T-helper 1 cell treated with Interleukin-12 subunit alpha and Interleukin-12 subunit beta and Interleukin-4 antibody, amounts not matched to agents 30 ng/mL and 1 ng/mL, for 36 hours (primary cell): ENCODE measurements around the gene DRC3. TPM values are rescaled to one million over a fixed set of nuclear protein-coding genes. Genes with fewer than 3 reads are reported as not detected.
"Not testable (repeated sequence)": the region's sequence is repeated elsewhere in the genome, so short reads cannot be mapped to it uniquely, and the experiment has no call there.

Experiments
- intact Hi-C: fragments of 100-400 bp; cut with micrococcal nuclease; formaldehyde crosslinking; loops from one replicate; pipeline ENCODE4 v1.15.1; 2024
- total RNA-seq: library from RNA; stranded (reverse); gene quantifications from 2 replicates; pipeline ENCODE4 v1.2.3, GENCODE V29; 2022

DRC3 gene
- 0.37 TPM in 1 of 2 replicates, not detected in the other for total RNA-seq

- intact Hi-C loops, result loop anchor here (1.0 to 10.0 kb wide), 20 partner anchors 14 to 768 kb away; partner anchors contain the start of genes ALKBH5, ATPAF2, COPS3 and DRG2
These were observed at the start of gene DRC3, which contains the start of gene TOM1L2 for GRCh38 chr17:17972126-17972951. TSS of gene DRC3 (plus strand) at chr17:17972862. CDS start at chr17:17977599, 4,737 bp downstream. TSS of gene TOM1L2 (minus strand) at chr17:17972400. CDS start at chr17:17972313, 87 bp downstream.

GRCh38 chr17:17924131-17924856 lies 48.4 kb upstream of the DRC3 start:
- intact Hi-C loops, result no loop called here

DNA sequence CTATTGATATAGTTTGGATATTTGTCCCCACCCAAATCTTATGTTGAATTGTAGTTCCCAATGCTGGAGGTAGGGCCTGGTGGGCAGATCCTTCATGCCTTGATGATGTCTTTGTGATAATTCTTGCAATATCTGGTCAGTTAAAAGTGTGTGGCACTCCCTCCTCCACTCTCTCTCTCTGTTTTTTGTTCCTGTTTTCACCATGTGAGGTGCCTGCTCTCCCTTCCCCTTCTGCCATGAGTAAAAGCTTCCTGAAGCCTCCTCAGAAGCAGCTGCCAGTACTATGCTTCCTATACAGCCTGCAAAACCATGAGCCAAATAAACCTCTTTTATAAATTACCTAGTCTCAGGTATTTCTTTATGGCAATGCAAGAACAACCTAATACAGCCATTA lies 47.8 kb upstream of the DRC3 start:
- intact Hi-C loops, result no loop called here

DNA sequence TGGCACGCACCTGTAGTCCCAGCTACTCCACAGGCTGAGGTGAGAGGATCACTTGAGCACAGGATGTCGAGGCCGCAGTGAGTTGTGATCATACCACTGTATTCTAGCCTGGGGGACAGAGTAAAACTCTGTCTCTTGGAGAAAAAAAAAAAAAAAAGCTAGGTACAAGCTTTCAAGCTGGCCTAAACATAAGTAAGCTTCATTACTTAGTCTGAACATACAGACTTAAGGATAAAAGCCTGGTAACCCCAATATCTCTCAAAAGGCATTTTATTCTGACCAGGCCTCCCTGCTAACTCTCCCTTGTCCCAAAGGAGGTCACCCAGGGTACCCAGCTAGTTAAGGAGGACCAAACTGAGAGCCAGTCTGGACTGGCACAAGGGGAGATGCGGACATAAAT lies 46.6 kb upstream of the DRC3 start:
- intact Hi-C loops, result no loop called here

GRCh38 chr17:17926840-17927449 lies 45.7 kb upstream of the DRC3 start:
- intact Hi-C loops, result no loop called here

- intact Hi-C loops, result no loop called here
These were observed 44.0 kb upstream of the DRC3 start for GRCh38 chr17:17928398-17929287.

DNA sequence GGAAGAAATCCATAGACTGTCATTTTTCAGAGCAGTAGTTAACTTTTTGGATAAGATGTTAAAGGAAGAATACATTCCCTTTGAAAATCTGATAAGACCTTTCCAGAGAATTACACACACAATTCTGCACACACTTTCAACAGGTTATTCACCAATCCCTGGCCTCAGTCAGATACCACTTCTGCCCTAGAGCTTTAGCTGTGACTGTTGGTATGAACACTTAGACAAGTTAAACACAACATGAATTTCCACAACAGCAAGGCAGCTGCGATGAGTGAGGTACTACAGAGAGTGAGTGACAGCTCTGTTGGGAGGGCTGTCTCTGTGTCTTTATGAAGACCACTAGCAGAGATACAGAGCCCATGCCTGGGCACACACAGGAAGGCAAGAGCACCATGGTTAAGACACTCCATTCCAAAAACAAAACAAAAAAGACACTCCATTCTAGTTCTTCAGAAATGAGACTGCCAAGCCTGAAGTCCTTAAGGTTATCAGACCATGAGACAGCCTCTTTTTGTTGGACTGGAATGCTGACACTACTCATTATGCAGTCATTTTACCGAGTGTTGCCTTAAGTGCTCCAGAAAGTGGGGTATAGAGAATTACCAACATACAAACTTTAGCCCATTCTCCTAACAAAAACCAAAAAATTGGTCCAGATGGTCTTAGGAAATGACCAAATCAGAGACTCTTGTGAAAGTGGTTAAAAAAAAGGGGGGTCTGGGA lies 42.8 kb upstream of the DRC3 start:
- intact Hi-C loops, result no loop called here

DNA sequence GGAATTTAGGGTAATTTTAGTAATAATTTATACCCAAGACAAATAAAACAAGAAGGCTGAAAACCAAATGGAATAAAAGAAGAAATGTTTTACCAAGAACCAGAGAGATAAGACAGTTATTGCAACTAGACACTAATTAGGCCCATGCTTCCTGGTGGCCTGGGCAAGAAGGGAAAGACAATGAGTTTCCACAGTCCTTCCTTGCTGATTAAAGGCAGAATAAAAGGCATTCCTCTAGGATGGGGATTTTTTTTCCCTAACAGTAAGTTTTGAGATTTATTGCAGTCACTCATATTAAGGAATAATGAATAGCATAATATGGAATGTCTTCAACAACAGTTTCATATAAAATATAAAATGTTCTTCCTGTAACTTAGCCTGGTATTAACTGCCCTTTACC lies 42.0 kb upstream of the DRC3 start:
- intact Hi-C loops, result no loop called here

- intact Hi-C loops, result no loop called here
These were observed 41.5 kb upstream of the DRC3 start for GRCh38 chr17:17931159-17931558.

DNA sequence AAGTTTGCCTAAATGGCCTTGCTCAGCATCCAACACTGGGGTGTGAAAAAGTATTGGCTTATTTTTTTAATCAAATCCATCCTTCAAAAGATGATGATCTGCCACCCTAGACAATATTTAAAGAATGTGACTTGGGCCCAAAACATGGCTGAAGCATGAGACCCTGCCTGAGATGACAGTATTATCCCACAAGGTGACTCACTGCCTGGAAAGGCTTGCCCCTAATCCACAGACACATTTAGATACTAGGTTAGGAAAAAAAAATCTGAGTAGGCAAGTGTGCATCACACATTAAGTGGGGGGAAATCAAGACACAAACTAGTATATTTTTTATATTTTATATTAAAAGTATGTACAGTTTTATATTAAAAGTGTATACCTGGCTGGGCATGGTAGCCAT lies 38.9 kb upstream of the DRC3 start:
- intact Hi-C loops, result no loop called here

DNA sequence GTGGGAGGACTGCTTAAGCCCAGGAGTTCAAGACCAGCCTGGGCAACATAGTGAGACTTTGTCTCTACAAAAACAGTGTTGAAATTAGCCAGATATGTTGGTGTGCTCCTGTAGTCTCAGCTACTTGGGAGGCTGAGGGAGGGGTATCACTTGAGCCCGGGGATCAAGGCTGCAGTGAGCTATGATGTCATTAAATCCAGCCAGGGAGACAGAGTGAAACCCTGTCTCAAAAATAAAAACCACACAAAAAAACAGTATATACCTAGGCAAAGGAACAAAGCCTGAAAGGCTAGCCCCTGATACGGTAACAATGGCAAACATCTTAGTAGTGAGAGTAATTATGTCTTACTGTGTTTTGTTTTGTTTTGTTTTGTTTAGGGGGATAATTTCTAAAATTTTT lies 38.4 kb upstream of the DRC3 start:
- intact Hi-C loops, result no loop called here

DNA sequence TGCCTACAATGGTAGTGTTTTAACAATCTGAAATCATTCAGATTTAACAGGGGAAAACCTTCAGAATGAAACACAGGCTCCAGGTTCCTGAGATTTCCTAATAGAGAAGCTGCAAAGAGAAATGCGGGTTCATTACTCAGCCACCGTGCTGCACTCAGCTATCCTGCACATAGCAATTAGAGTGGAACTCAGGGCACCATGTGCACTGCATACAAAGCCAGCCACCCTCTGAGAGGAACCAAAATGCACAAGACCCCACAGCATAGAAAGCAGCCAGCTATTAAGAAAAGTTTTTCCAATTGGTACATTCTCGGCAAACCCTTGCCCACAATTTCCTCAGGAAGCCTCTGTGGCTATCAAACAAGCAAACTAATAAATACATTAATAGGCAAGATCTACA lies 37.9 kb upstream of the DRC3 start:
- intact Hi-C loops, result no loop called here

- intact Hi-C loops, result no loop called here
These were observed 37.1 kb upstream of the DRC3 start for GRCh38 chr17:17935321-17936271.

- intact Hi-C loops, result no loop called here
These were observed 35.3 kb upstream of the DRC3 start for GRCh38 chr17:17937201-17937853.

GRCh38 chr17:17937958-17938357 lies 34.7 kb upstream of the DRC3 start:
- intact Hi-C loops, result no loop called here

DNA sequence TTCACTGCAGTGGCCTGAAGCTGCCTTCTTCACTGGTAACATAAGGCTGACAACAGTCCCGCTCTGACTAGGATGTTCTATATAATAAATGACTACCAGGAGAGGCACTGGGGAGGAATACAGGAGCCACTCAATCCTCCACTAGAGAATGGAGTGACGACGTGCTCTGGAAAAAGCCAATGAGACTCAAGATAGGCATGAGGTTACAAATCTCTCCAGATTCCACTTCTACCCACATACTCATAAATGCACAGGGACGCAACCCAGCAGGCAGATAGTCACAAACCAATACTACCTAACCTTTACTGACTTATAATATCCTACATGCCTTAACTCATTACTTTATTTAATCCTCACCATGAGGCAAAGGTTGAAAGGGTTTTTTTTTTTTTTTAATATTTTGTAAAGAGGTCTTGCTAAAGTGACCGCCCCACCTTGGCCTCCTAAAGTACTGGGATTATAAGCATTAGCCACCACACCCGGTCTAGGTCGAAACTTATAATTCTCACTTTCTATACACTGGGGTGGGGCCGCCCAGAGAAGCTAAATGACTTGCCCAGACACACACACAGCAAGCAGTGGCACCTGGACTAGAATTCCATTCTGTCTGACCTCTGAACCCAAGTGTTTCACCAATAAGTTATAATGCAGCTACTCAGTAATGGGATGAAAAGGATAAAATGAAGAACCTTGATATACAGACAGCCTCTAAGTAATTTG lies 34.1 kb upstream of the DRC3 start:
- intact Hi-C loops, result no loop called here

DNA sequence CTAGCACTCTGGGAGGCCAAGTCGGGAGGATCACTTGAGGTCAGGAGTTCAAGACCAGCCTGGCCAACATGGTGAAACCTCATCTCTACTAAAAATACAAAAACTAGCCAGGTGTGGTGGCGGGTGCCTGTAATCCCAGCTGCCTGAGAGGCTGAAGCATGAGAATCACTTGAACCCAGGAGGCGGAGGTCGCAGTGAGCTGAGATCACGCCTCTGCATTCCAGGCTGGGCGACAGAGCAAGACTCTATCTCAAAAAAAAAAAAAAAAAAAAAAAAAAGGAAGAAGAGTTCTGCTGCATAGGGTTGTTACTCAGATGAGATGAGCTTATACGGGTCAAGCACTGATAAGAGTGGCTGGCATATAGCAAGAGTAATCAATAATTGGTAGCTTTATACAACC lies 32.7 kb upstream of the DRC3 start:
- intact Hi-C loops, result not testable (repeated sequence)

GRCh38 chr17:17940441-17940911 lies 32.2 kb upstream of the DRC3 start:
- intact Hi-C loops, result no loop called here
